ENCODE measurements around the gene SIRT5.

The SIRT5 gene

DNA sequence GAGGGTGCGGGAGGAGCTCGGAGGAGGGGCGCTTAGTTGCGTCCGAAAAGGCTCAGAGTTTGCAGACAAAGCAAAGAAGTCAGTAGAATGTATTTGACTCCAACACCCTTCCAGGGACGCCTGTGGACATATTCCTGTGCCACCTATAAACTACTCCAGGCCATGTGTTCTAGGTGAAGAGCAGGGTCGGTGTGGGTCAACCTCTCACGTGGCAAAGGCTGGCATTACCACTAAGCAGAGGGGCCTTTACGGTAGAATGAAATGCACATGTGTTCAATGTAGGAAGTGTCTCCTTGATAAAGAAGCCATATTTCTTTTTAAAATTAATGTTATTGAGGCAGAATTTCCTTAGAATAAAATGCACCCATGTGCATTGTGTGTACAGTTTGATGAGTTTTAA, 15.4 kb downstream of the SIRT5 start:
- no peak for DNase-seq

GRCh38 chr6:13590574-13591153, 16.3 kb downstream of the SIRT5 start:
- DNase-seq: no peak

DNA sequence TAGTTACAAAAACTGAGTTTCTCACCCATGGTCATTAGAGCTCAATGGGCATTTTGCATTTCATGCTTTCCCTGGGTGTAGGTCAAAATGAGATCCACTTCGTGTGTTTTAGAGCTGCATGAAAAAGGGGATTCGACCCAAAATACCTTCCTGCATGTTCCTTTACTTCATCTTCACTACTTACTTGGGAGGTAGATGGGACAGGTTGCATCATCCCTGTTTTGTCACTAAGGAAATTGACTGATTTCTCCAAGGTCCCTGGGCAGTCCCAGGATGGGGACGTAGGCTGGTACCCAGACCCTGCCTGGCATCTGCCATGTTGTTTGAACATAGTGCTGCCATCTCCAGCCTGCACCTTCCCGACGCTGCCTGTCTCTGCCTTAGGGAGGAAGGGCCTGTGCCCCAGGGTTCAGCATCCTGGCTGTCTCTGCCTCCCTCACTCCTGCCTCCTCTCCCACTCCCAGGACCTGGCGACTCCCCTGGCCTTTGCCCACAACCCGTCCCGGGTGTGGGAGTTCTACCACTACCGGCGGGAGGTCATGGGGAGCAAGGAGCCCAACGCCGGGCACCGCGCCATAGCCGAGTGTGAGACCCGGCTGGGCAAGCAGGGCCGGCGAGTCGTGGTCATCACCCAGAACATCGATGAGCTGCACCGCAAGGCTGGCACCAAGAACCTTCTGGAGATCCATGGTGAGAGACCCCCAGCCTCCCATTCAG, 17.0 kb downstream of the SIRT5 start:
- no peak for DNase-seq

- DNase-seq: no peak
Measured at GRCh38 chr6:13593103-13593502, 18.7 kb downstream of the SIRT5 start.

GRCh38 chr6:13593720-13594119, 19.3 kb downstream of the SIRT5 start:
- no peak for DNase-seq

DNA sequence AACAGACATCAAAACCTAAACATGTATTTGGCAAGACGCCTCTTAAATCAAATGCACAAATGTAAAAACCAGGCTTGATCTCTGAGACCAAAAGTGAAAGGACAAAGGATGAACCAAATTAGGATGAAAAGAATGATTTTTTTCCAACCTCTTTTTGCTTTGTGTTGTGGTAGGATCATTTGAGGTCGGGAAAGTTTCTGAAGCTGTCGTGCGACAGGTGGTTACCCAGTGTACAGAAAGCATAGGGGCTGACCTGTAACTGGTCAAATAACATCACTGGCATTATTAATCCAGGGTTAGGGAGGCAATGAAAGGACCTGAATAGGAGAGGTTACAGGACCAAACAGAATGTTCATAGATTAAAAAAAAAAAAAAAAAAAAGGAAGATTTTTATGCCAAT, 22.7 kb downstream of the SIRT5 start:
- DNase-seq: no peak

GRCh38 chr6:13600036-13600435, 25.6 kb downstream of the SIRT5 start:
- DNase-seq: no peak

- no peak for DNase-seq
Measured at GRCh38 chr6:13604135-13604534, 29.7 kb downstream of the SIRT5 start.

DNA sequence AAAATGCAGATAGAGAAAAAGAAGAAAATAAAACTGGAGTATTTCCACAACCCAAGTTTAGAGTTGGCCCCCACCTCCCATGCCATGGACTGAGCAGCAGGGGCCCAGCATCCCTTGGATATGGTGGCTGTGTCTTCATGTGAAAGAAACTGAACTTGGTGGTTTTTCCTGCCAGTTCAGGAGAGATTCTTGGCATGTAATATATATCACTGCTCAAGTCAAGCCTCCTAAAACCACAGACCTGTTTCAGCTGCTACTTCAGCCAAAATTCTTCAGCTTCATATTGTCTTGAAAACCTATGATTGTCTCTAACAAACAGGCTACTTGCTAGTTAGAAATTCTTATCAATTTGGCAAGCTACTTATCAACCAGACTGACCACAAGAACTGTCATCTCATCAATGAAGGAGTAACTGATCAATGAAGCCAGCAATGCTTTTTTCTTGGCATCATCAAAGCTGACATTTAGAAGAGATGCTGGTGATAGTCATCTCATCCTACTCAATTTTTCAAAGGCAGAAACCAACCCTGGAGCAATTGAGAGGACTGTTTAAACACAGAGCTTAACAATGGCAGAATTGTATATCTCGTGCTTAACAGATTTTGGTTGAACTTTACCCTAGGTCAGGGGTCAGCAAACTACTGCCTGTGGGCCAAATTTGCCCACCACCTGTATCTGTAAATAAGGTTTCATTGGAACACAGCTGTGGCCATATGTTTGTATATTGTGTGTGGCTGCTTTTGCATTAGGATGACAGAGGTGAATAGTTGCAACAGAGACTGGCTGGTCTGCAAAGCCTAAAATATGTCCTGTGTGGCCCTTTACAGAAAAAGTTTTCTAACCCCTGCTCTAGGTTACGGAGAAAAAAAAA, 30.4 kb downstream of the SIRT5 start:
- no peak for DNase-seq

DNA sequence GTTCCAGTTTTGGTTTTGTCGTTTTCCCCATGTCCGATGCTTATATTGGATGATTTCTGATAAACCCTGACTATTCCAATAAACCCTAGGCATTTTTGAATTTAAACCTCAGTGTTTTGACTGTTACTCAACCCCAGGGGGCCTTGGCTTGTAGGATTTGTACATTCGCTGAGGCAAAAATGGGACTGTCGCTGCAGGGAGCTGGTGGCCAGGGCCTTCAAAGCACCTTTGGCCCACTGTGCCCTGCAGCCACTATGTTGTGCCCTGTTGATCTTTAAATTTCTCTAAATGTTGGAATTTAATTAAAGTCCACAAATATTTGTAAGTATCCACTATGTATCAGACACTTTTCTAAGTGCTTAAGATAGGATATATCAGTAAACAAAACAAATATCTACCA, 31.2 kb downstream of the SIRT5 start:
- DNase-seq: no peak

DNA sequence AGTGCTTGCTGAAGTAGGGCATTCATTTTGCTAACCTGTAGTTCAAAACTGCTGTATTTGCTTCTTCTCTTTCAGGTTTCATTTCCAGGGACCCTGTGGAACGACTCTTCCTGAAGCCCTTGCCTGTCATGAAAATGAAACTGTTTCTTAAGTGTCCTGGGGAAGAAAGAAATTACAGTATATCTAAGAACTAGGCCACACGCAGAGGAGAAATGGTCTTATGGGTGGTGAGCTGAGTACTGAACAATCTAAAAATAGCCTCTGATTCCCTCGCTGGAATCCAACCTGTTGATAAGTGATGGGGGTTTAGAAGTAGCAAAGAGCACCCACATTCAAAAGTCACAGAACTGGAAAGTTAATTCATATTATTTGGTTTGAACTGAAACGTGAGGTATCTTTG, 37.3 kb downstream of the SIRT5 start:
- no peak for DNase-seq

- DNase-seq: no peak
Measured at GRCh38 chr6:13613029-13613594, 38.7 kb downstream of the SIRT5 start.

DNA sequence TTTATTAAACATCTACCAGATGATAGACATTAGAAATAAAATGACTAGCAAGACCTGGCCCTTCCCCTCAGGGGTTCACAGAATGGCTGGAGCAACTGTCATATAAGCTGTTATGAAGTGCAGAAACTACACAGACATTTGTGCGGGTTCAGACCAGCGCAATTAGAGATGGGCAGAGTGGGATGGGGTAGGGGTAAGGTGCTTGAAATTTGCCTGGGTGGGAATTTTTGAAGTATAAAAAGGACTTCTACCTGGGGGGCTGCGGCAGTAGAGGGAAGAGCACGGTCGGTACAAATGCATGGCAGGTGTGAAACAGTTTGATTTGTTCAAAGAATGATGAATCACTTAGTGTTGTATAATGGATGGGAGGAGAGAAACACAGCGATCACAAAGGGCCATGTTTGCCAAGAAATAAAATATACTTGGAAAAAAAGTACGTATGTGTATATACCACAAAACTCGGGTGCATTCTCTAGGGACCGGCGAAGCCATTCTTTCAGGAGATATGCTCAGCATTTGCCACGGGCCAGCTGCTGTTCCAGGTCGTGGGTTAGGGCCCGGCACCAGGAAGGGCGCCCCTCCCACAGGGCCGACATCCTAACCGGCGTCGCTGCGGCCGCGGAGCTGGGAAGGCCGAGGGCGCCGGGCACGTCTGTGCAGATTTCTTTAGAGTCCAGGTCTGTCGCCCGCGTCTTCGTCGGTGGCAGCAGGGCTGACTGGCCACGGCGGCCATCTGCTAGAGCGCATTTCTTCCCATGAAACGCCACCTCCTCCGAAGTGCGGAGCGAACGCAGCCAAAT, 39.9 kb downstream of the SIRT5 start:
- peak in 1 of 2 donors; percentile 50 for DNase-seq

DNA sequence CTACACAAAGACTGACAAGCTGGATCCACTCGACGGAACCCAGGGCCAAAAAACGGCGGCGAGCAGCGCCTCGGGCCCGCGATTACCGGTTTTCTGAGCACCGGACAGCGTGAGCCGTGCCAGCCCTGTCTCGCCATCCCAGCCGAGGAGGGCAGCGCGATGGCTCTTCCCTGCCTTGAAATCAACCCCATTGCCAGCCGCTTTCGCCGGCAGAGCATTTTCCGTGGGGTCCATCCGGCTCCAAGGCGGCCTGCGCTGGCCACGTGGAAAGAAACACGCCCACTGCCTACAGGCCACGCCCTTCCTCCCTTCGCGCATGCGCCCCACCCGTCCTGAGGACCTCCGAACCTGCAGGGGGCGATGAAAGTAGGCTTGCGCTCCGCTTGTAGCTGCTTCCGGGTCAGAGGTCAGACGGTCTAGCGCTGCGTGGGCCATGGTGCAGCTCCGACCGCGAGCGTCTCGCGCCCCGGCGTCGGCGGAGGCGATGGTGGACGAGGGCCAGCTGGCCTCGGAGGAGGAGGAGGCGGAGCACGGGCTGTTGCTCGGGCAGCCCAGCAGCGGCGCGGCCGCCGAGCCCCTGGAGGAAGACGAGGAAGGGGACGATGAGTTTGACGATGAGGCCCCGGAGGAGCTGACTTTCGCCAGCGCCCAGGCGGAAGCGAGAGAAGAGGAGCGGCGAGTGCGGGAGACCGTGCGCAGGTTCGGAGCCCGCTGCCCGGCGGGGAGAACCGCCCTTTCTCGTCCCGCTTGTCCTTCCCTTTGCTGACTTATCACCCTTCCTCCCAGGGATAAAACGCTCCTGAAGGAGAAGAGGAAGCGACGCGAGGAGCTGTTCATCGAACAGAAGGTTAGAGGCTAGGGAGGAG, 40.8 kb downstream of the SIRT5 start, which contains the start of gene NOL7:
Gene NOL7, plus strand, starts transcription at position 410 of the 866 bp plus-strand sequence. Its CDS starts 24 bp downstream, at position 434.
- DNase-seq: peak; percentile 99

DNA sequence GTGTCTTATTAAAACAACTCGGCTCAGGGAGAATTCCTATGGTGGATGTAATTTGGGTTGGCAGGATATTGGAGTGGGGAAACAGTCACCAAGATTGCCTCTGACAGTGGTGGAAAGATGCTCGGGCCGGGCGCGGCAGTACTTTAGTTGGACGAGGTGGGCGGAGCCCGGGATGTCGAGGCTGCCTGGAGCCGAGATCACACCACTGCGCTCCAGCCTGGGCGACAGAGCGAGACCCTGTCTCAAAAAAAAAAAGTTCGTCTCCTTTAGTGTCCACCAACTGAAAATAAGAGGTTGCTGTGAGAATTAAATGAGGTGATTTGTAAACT, 41.4 kb downstream of the SIRT5 start:
- peak in 1 of 2 donors; percentile 42 for DNase-seq

DNA sequence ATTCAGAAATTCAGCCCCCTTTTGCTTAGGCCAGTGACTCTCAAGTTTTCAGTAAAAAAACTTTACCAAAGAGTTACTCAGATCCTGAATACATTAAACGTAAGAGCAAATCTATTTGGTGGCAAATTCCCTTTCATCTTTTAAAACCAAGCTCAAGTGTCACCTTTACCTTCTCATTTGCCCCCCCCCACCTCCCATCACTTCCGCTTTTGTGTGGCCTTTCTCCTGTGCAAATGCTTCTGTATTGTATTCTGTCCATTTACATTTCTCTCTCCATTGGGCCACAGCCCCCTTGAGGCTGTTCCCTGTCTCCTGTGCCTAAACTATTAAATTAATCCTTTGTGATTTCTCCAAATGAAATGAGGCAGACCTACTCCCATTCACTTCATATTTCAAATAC, 42.7 kb downstream of the SIRT5 start:
- DNase-seq: no peak

- DNase-seq: no peak
Measured at GRCh38 chr6:13624871-13625288, 50.5 kb downstream of the SIRT5 start.

GRCh38 chr6:13629459-13630116, 55.2 kb downstream of the SIRT5 start:
- DNase-seq: no peak

- DNase-seq: no peak
Measured at GRCh38 chr6:13630499-13630898, 56.1 kb downstream of the SIRT5 start.

DNA sequence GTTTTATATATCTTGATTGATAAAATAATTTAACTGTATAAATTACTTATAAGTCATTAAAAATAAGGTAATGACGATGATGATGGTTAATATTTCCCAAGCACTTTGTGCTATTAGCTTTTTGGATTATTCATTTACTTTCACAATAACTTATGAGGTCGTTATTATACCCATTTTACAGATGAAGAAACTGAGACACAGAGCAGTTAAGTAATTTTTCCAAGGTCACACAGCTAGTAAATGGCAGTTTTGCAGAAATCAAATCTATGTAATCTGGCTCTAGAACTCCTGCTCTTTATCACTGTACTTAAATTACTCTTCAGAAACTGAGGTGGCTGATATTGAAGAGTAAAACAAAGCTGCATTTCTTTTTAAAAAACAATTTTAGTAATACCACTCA, 58.9 kb downstream of the SIRT5 start:
- no peak for DNase-seq

Measured in inflammatory macrophage (primary cell).